NCI-H82 treated with DMSO at 0.1 percent for 48 hours (cell line): ENCODE measurements around the gene IP6K1.
"Not testable (repeated sequence)": the region's sequence is repeated elsewhere in the genome, so short reads cannot be mapped to it uniquely, and the experiment has no call there.

Source experiments
- DNase-seq: peaks from one replicate; lab custom pipeline; 2025; ENCODE audit not compliant: unreplicated experiment; lab: John Stamatoyannopoulos, UW

IP6K1 gene

DNA sequence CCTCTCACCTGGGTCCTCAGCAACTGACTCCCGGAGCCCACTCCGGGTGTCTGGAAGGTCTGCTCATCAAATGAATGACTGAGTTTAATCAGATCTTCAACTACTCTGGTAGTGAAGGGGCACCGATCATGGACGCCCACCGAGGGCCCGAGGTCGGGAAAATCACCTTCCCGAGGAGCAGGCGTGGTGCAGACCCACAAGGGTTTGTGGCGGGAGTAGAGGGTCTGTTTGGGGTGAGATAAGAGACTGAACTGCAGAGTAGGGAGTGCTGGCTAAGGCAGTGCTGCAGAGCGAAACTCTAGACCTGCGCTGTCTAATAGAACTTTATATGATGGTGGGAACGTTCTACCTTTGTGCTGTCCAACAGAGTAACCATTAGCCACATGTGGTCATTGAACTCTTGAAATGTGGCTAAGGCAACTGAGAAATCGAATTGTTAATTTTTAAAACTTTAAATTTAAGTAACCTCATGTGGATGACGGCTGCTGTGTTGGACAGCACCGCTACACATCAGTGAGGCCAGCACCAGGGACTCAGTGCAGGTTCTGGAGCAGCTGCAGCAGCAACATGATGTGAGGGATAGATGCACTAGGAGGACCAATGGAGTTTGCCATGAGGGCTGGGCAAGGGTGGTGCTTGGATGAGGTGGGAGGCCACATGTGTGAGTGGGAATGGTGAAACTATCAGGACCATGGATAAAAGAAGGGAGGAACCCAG lies 96.3 kb downstream of the IP6K1 start:
- DNase-seq, result not testable (repeated sequence)

DNA sequence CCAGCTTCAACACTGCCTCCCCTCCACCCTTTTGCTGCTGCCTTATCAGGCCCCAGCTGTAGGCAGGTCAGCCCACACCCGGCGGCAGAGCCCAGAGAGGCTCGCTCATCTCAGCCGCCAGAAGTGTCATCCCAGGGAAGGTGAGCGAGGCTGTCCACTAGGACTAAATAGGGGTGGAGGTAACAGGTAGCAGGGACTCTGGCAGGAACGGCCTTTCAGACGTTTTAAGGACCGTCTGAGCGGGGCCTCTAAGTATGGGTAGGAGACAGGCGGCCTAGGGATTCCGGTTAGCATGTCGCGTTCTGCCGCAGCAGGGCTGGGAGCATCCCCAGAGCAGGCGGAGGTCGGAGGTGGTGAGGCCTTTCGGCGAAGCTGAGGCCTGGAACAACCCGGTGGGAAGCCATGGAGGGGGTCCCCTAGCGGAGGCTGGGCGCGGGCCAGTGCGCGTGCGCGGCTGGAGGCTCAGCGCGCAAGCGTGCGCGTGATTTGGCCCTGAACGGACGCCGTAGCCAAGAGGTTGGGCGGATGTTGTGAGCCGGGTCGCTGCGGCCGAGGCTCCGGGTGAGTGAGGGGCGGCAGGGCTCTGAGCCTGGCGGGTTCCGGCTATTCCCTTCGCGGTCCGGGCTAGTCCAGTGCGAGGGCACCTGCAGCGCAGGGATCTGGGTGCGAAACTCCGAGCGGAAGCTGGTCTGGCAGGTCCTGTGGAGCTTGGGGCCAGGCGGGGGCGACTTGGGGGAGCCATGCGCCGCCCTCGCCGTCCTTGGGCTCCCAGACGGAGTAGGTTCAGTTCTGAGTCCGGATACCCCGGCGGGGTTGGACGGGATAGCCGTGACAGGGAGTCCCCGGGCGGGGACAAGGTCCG lies 97.1 kb downstream of the IP6K1 start, which contains the start of the genes MST1 and RNF123:
MST1 (minus strand) TSS at position 429 of the 862 bp plus-strand sequence. CDS start 783 bp downstream, outside the sequence.
RNF123 (plus strand) TSS at position 512 of the 862 bp plus-strand sequence. CDS start 1,609 bp downstream, outside the sequence.
- DNase-seq, result no peak

GRCh38 chr3:49688338-49689045 lies 97.8 kb downstream of the IP6K1 start:
- DNase-seq, result not testable (repeated sequence)

- DNase-seq, result not testable (repeated sequence)
Observed at GRCh38 chr3:49687424-49687795, 98.9 kb downstream of the IP6K1 start.

DNA sequence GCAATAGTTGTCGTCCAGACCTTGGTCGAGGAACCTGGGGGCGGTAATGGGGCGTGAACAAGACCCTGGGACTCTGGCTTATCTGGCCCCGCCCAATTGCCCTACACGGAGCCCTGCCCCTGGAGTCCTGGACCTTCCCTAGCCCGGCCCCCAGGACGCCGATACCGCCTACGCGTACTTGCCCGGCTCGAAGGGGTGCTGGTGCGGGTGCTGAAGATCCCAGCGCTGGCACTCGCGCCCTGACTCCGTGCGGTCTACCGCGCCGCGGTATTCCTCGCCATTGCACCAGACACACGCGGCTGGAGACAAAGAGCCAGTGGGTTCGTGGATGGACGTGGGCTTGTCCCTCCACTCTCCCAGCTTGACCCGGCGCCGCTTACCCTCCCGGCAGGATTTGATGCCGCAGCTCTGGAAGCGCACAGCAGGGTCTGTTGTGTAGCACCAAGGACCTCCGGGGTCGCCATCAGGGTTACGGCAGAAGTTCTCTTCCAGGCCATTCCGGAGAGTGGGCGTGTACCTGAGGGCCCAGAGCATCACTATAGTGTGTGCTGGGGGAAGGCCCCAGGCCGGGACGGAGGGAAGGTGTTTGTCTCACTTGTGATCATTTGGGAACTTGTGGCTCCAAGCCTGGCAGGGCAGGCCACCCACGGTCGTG lies 99.4 kb downstream of the IP6K1 start:
- not testable (repeated sequence) for DNase-seq

- not testable (repeated sequence) for DNase-seq
Observed at GRCh38 chr3:49686346-49686745, 100.0 kb downstream of the IP6K1 start.

GRCh38 chr3:49685846-49686245 lies 100.5 kb downstream of the IP6K1 start:
- DNase-seq, result not testable (repeated sequence)

DNA sequence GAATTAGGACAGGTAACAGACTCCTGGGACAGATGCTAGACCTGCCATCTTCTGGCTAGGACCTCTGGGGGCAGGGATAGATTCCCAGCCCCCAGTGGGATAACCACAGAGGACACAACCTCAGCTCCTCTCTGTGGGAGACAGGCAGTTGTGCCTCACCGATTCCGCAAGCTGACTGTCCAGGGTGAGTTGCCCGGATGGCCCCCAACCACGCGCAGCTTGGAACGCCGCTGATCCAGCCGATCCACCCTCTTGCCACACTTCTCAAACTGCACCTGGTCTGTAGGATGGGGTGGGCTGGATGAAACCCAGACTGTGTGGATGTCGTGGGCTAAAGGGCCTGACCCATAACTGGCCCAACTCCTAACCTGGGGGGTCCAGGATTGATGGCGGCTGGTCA lies 101.2 kb downstream of the IP6K1 start:
- not testable (repeated sequence) for DNase-seq

DNA sequence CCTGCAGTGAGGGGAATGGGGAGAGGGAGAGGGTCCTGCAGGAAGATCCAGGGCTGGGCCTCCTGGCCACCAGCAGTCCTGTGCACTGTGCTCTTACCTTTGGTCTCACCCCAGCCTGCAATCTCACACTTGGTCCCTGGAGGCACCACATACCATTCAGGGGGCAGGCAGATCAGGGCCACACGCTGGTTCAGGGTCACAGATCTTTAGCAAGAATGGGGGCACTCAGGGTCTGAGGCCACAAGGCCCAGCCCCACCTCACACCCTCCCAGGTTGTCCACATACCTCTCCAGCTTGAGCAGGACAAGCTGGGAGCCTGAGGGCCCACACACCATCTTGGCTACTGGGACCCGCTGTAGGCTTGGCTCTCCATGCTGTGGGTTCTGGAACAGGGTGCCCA lies 101.9 kb downstream of the IP6K1 start:
- DNase-seq, result not testable (repeated sequence)

DNA sequence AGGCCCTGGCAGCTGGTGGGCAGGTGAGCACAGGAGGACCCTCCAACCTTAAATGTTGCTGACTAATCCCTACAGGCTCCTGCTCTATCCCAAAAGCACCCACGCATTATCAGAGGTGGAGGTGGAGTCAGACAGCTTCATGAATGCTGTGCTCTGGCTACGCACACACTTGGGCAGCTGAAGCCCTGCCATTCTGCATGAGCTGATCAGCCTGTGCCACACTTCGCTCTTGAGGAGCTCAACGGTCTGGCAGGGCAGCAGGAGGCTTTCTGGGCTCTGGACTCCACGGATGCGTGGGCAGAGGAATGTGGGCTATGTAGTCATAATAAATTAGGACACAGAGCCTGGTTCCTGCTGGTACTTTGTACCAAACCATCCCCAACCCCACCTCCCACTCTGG lies 103.2 kb downstream of the IP6K1 start:
- no peak for DNase-seq

- no peak for DNase-seq
Observed at GRCh38 chr3:49681543-49681942, 104.8 kb downstream of the IP6K1 start.

DNA sequence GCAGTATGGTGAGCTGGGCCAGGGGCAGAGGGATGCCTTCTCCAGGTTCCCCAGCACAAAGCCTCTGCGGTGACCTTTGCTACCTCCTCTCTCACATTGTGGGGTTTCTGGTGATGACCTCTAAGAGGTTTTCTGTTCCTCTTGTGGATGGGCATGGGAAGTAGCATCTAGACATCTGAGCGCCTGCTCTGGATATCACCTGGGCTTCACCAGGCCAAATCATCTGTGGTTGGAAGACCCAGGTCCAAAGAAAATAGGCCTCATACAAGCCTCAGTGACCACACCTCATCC lies 105.2 kb downstream of the IP6K1 start:
- no peak for DNase-seq

- no peak for DNase-seq
Observed at GRCh38 chr3:49680493-49681231, 105.7 kb downstream of the IP6K1 start.

- no peak for DNase-seq
Observed at GRCh38 chr3:49675912-49676311, 110.4 kb downstream of the IP6K1 start.

DNA sequence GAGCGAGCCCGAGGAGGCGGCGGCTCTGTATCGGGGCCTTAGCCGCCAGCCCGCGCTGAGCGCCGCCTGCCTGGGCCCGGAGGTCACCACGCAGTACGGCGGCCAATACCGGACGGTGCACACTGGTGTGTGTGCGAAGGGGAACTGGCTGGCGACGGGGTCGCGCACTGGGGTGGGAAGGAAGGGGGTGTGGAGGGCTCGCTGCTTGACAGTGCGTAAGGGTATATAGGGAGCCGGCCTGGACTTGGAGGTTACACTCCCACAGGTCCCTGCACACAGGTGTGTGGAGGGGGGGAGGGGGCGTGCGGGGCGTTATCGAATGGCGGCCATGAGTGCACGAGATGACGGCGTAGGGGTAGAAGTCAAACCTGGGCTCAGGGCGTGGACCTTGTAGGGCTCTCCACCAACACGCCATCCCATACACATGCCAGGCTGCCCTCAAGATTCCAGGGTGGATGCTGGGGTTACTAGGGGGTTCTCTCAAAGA lies 111.8 kb downstream of the IP6K1 start:
- DNase-seq, result no peak
